ENCODE results near the gene LPAR2. TPM values are rescaled to one million over a fixed set of nuclear protein-coding genes. Genes with fewer than 3 reads are reported as not detected.
"Not testable (repeated sequence)": the region's sequence is repeated elsewhere in the genome, so short reads cannot be mapped to it uniquely, and the experiment has no call there.

Gene LPAR2
- polyA plus RNA-seq, 1 donor from 2014 or later = 77.1 TPM

DNA sequence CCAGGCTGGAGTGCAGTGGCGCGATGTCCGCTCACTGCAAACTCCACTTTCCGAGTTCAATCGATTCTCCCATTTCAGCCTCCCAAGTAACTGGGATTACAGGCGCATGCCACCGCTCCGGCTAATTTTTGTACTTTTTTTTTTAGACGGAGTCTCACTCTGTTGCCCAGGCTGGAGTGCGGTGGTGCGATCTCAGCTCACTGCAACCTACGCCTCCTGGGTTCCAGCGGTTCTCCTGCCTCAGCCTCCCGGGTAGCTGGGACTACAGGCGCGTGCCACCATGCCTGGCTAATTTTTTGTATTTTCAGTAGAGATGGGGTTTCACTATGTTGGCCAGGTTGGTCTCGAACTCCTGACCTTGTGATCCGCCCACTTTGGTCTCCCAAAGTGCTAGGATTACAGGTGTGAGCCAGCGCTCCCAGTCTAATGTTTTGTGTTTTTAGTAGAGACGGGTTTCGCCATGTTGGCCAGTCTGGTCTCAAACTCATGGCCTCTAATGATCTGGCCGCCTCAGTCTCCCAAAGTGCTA is 37.5 kb upstream of the LPAR2 start:
- not testable (repeated sequence) for H3K9me2 ChIP-seq (ENCODE audit: insufficient read depth, low read length); H3K27me3 ChIP-seq (ENCODE audit: insufficient read depth, low read depth, low read length); H3K4me2 ChIP-seq (ENCODE audit: low read length); H3K9me3 ChIP-seq (ENCODE audit: low read length); H4K20me1 ChIP-seq (ENCODE audit: insufficient read depth); H2AFZ ChIP-seq (ENCODE audit: low read depth, low read length); H3F3A ChIP-seq (ENCODE audit: insufficient read depth, low read length, poor library complexity, severe bottlenecking); H3K4me3 ChIP-seq (ENCODE audit: low read length); H3K36me3 ChIP-seq (ENCODE audit: insufficient read depth, low read length); H3K27ac ChIP-seq (ENCODE audit: low read length); H3K9ac ChIP-seq (ENCODE audit: low read length)
- peaks cover 25% of the 10 kb centered on the region for H3K79me2 ChIP-seq (replicated peaks; ENCODE audit: insufficient read depth, low read length)

DNA sequence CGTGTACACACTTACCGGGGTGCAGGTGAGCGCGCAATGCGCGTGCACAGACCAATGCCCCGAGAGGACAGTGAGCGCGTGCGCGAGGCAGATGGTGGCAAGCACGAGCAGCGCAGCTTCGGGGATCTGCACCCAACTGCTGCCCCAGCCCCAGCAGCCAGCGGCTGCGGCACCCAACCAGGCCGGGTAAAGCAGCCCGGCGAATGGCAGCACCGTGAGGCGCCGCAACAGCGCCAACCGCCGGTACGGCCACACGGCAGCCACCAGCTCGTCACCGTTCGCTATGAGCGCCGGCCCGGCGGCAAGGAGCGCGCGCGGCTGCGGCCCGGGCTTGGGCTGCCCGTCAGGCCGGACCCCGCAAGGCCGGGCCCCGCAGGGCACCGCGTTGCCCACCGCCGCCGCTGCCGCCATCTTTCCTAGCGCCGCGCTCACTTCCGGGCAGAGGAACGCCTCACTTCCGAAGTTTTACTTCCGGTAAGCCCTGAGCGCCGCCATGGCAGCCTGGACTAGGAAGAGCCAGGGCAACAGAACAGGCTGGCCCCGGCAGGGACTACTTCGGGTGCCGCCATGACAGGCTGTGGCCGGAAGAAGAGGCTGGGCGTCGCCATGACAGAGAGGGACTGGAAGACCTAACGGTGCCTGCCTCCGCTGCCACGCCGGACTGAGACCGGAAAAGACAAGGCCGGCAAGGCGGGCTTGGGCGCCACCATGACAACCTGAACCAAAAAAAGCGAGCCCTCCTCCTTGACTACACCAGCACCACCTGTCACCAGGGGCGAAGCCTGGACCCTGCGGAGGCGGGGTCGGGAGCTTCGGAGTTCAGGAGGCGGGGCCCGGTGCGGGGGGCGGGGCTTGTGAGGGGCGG is 35.5 kb upstream of the LPAR2 start, which contains the start of gene ATP13A1:
Gene ATP13A1 (minus strand): TSS at position 421 of the 865 bp plus-strand sequence. CDS start 10 bp downstream, at position 411.
- TF ChIP-seq, protein P1, sequence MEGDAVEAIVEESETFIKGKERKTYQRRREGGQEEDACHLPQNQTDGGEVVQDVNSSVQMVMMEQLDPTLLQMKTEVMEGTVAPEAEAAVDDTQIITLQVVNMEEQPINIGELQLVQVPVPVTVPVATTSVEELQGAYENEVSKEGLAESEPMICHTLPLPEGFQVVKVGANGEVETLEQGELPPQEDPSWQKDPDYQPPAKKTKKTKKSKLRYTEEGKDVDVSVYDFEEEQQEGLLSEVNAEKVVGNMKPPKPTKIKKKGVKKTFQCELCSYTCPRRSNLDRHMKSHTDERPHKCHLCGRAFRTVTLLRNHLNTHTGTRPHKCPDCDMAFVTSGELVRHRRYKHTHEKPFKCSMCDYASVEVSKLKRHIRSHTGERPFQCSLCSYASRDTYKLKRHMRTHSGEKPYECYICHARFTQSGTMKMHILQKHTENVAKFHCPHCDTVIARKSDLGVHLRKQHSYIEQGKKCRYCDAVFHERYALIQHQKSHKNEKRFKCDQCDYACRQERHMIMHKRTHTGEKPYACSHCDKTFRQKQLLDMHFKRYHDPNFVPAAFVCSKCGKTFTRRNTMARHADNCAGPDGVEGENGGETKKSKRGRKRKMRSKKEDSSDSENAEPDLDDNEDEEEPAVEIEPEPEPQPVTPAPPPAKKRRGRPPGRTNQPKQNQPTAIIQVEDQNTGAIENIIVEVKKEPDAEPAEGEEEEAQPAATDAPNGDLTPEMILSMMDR (IDR thresholded peaks at IDR 0.05; ENCODE audit: poor library complexity, severe bottlenecking) = peak; percentile 73
- peak; percentile 88 for TF ChIP-seq TAF1 (IDR thresholded peaks at IDR 0.05; ENCODE audit: low read depth)
- no peak for TF ChIP-seq EZH2 (IDR thresholded peaks at IDR 0.05; ENCODE audit: borderline replicate concordance, insufficient read depth, low read length, poor library complexity, severe bottlenecking)
- peak; percentile 94 for TF ChIP-seq MXI1 (conservative IDR thresholded peaks at IDR 0.05; ENCODE audit: poor library complexity, severe bottlenecking)
- TF ChIP-seq RAD21 (conservative IDR thresholded peaks at IDR 0.05) = peak; percentile 47
- peak; percentile 81 for TF ChIP-seq POLR2AphosphoS5 (IDR thresholded peaks at IDR 0.05)
- TF ChIP-seq, protein P2, sequence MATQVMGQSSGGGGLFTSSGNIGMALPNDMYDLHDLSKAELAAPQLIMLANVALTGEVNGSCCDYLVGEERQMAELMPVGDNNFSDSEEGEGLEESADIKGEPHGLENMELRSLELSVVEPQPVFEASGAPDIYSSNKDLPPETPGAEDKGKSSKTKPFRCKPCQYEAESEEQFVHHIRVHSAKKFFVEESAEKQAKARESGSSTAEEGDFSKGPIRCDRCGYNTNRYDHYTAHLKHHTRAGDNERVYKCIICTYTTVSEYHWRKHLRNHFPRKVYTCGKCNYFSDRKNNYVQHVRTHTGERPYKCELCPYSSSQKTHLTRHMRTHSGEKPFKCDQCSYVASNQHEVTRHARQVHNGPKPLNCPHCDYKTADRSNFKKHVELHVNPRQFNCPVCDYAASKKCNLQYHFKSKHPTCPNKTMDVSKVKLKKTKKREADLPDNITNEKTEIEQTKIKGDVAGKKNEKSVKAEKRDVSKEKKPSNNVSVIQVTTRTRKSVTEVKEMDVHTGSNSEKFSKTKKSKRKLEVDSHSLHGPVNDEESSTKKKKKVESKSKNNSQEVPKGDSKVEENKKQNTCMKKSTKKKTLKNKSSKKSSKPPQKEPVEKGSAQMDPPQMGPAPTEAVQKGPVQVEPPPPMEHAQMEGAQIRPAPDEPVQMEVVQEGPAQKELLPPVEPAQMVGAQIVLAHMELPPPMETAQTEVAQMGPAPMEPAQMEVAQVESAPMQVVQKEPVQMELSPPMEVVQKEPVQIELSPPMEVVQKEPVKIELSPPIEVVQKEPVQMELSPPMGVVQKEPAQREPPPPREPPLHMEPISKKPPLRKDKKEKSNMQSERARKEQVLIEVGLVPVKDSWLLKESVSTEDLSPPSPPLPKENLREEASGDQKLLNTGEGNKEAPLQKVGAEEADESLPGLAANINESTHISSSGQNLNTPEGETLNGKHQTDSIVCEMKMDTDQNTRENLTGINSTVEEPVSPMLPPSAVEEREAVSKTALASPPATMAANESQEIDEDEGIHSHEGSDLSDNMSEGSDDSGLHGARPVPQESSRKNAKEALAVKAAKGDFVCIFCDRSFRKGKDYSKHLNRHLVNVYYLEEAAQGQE (IDR thresholded peaks at IDR 0.05; ENCODE audit: borderline replicate concordance) = peak; percentile 71
- peak; percentile 76 for TF ChIP-seq EP300 (conservative IDR thresholded peaks at IDR 0.05; ENCODE audit: poor library complexity, severe bottlenecking)
- peak; percentile 52 for TF ChIP-seq SMC3 (conservative IDR thresholded peaks at IDR 0.05; ENCODE audit: poor library complexity)
- Histone ChIP-seq H3K9me2 (ENCODE audit: insufficient read depth, low read length) (no peaks in the 10 kb centered on the region), H3K36me3 (ENCODE audit: insufficient read depth, low read length) (no peaks in the 10 kb centered on the region), H3K27ac (ENCODE audit: low read length) (peak within 1 kb of the TSS; percentile 87), H3K9me3 (ENCODE audit: low read length) (no peaks in the 10 kb centered on the region), H3K4me2 (ENCODE audit: low read length) (peak within 1 kb of the TSS; percentile 49), H3F3A (ENCODE audit: insufficient read depth, low read length, poor library complexity, severe bottlenecking) (no peaks in the 10 kb centered on the region), H3K4me3 (ENCODE audit: low read length) (peak within 1 kb of the TSS; percentile 83), H3K27me3 (ENCODE audit: insufficient read depth, low read depth, low read length) (no peaks in the 10 kb centered on the region), H4K20me1 (ENCODE audit: insufficient read depth) (no peaks in the 10 kb centered on the region), H3K9ac (ENCODE audit: low read length) (peak within 1 kb of the TSS; percentile 89), H2AFZ (ENCODE audit: low read depth, low read length) (peak within 1 kb of the TSS; percentile 52), H3K79me2 (replicated peaks; ENCODE audit: insufficient read depth, low read length) (peaks cover 21% of the 10 kb centered on the region)
